Stimulated activated CD4-positive, alpha-beta T cell treated with anti-CD3 and anti-CD28 coated beads, Interleukin-4, amount 100 ng/mL, for 24 hours (primary cell): ENCODE data around the gene SPDEF.

Experiments
- DNase-seq: peaks from one replicate; pipeline ENCODE4 v3.0.0-alpha.2; 2020

Gene SPDEF

GRCh38 chr6:34543421-34543820 lies 12.7 kb downstream of the SPDEF start:
- DNase-seq, result no peak

- no peak for DNase-seq
These were observed 15.3 kb downstream of the SPDEF start for GRCh38 chr6:34540841-34541240.

- DNase-seq, result no peak
These were observed 15.9 kb downstream of the SPDEF start for GRCh38 chr6:34540222-34540621.

GRCh38 chr6:34539181-34539580 lies 16.9 kb downstream of the SPDEF start:
- no peak for DNase-seq

GRCh38 chr6:34538581-34538980 lies 17.5 kb downstream of the SPDEF start:
- no peak for DNase-seq

- DNase-seq, result no peak
These were observed 18.1 kb downstream of the SPDEF start for GRCh38 chr6:34537922-34538550.

- no peak for DNase-seq
These were observed 18.9 kb downstream of the SPDEF start for GRCh38 chr6:34536959-34537848.

GRCh38 chr6:34536251-34536958 lies 19.7 kb downstream of the SPDEF start:
- DNase-seq, result no peak

- DNase-seq, result no peak
These were observed 20.5 kb downstream of the SPDEF start for GRCh38 chr6:34535646-34536045.

- no peak for DNase-seq
These were observed 20.9 kb downstream of the SPDEF start for GRCh38 chr6:34535199-34535598.

- DNase-seq, result no peak
These were observed 21.5 kb downstream of the SPDEF start for GRCh38 chr6:34534656-34535055.

- no peak for DNase-seq
These were observed 22.0 kb downstream of the SPDEF start for GRCh38 chr6:34534146-34534545.

GRCh38 chr6:34532230-34532629 lies 23.9 kb downstream of the SPDEF start:
- DNase-seq, result no peak

- DNase-seq, result peak; percentile 9
These were observed 24.4 kb downstream of the SPDEF start for GRCh38 chr6:34531580-34532201.

- no peak for DNase-seq
These were observed 25.3 kb downstream of the SPDEF start for GRCh38 chr6:34530753-34531365.

- no peak for DNase-seq
These were observed 26.3 kb downstream of the SPDEF start for GRCh38 chr6:34529665-34530327.

- DNase-seq, result no peak
These were observed 27.0 kb downstream of the SPDEF start for GRCh38 chr6:34528996-34529664.

- DNase-seq, result no peak
These were observed 28.1 kb downstream of the SPDEF start for GRCh38 chr6:34527751-34528670.

- peak; percentile 96 for DNase-seq
These were observed 29.0 kb downstream of the SPDEF start for GRCh38 chr6:34526992-34527728.
